Smooth muscle cell (in vitro differentiated cells): Measurements from ENCODE around the gene TSPEAR. TPM values are rescaled to one million over a fixed set of nuclear protein-coding genes. Genes with fewer than 3 reads are reported as not detected.
"Not testable (repeated sequence)": the region's sequence is repeated elsewhere in the genome, so short reads cannot be mapped to it uniquely, and the experiment has no call there.

Experiments used
- DNase-seq: peaks from one replicate; lab custom pipeline; 2025; ENCODE audit not compliant: unreplicated experiment; lab: John Stamatoyannopoulos, UW
- H2AFZ ChIP-seq: fragments of 200-600 bp; sonication (generic); 2 replicates; pipeline ENCODE4 v1.6.0; 2016; ENCODE audit warnings: antibody characterized with exemption, low read depth, mild to moderate bottlenecking
- H3F3A ChIP-seq: fragments of 200-600 bp; sonication (generic); 2 replicates; pipeline ENCODE4 v1.6.0; 2017; ENCODE audit warnings: antibody characterized with exemption, low read depth
- H3K27ac ChIP-seq: fragments of 200-600 bp; sonication (generic); 2 replicates; pipeline ENCODE4 v1.5.1; 2016; ENCODE audit warnings: low read depth, mild to moderate bottlenecking
- H3K27me3 ChIP-seq: fragments of 200-600 bp; sonication (generic); 2 replicates; pipeline ENCODE4 v1.6.1; 2016; ENCODE audit warnings: low read depth, mild to moderate bottlenecking
- H3K36me3 ChIP-seq: fragments of 200-600 bp; sonication (generic); 2 replicates; pipeline ENCODE4 v1.5.1; 2016; ENCODE audit warnings: low read depth
- H3K4me1 ChIP-seq: fragments of 200-600 bp; sonication (generic); 2 replicates; pipeline ENCODE4 v1.5.1; 2016; ENCODE audit warnings: low read depth
- H3K4me2 ChIP-seq: fragments of 200-600 bp; sonication (generic); 2 replicates; pipeline ENCODE4 v1.6.0; 2016; ENCODE audit warnings: mild to moderate bottlenecking
- H3K4me3 ChIP-seq: fragments of 200-600 bp; sonication (generic); 2 replicates; pipeline ENCODE4 v1.5.1; 2016; ENCODE audit warnings: mild to moderate bottlenecking
- H3K79me2 ChIP-seq: fragments of 200-600 bp; sonication (generic); 2 replicates; pipeline ENCODE4 v1.6.0; 2016; ENCODE audit warnings: low read depth, mild to moderate bottlenecking
- H3K9ac ChIP-seq: fragments of 200-600 bp; sonication (generic); 2 replicates; pipeline ENCODE4 v1.6.0; 2016; ENCODE audit warnings: low read depth
- H3K9me3 ChIP-seq: fragments of 200-600 bp; sonication (generic); replicated peaks from 2 replicates; pipeline ENCODE4 v1.5.1; 2016; ENCODE audit warnings: low read depth
- H4K20me1 ChIP-seq: fragments of 200-600 bp; sonication (generic); 2 replicates; pipeline ENCODE4 v1.6.0; 2016; ENCODE audit warnings: low read depth
- WGBS: methylation state at CpG from one replicate; pipeline ENCODE4 v1.1.7; 2016; ENCODE audit warnings: low lambda C conversion rate; 5-methylcytosine and 5-hydroxymethylcytosine counted together
- polyA plus RNA-seq: library from polyadenylated mRNA; unstranded; fragments of >200 nt; fragmentation: Nextera tagmentation; extraction: Ambion mirVana; gene quantifications from 2 replicates; pipeline ENCODE4 v1.2.1, GENCODE V29; 2016
- total RNA-seq: library from RNA; depleted of rRNA; stranded (reverse); fragments of >200 nt; gene quantifications from 2 replicates; pipeline ENCODE4 v1.2.3, GENCODE V29; 2014
- TF ChIP-seq, protein P1 (sequence below): fragments of 200-600 bp; sonication (generic); IDR thresholded peaks from 2 replicates; pipeline ENCODE4 v1.5.1; 2017; ENCODE audit warnings: borderline replicate concordance, mild to moderate bottlenecking, antibody characterized with exemption; ENCODE audit not compliant: insufficient read depth, poor library complexity, severe bottlenecking

TSPEAR gene
- total and polyA plus RNA-seq, 2 experiments from 2014 or later, result 0.71 TPM; not detected in 1

DNA sequence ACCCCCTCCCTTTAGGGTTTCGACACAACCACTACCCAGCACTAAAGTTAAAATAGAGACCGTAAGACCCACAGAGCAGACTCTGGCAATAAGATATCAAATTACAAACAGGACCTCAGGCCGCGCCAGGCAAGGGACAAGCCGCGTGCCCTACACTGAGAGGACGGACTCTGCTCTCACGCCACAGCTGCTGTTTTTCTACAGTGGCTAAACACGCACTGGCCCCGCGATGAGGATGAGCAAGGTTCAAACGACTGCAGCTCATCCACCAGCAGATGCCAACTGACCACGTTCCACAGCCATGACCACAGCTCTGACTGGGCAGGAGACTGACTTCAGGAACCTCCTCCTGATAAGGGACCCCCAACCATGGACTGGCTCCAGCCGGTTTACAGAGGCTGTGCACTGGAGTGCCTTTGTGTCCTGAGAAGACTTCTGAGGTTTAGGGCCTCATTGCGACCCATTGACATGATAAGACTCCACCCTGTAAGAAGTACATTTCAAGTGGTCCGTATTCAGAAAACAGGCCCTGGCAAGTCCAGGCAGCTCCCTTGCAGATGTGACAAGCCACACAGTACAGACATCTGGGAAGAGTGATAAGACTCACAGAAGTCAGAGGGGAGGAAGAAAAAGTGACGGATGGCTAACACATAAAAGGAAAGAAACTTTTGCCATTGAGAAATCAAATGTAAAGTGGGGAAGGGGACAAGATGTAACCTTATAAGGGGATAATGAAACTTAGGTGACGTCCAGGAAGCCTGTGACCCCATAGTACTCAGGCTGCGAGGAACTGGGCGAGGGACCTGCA lies 117.6 kb downstream of the TSPEAR start:
- Histone ChIP-seq H3K4me2 (peak overlapping the region; percentile 16), H2AFZ (peak overlapping the region; percentile 11), H4K20me1 (no peaks in the 10 kb centered on the region), H3K4me3 (no peak overlapping the region), H3K27ac (peak overlapping the region; percentile 57), H3K27me3 (no peaks in the 10 kb centered on the region), H3F3A (peaks cover 3% of the 10 kb centered on the region), H3K9me3 (no peaks in the 10 kb centered on the region), H3K9ac (peak overlapping the region; percentile 8), H3K4me1 (peaks cover 15% of the 10 kb centered on the region), H3K36me3 (no peaks in the 10 kb centered on the region), H3K79me2 (no peaks in the 10 kb centered on the region)
- TF ChIP-seq, protein P1, sequence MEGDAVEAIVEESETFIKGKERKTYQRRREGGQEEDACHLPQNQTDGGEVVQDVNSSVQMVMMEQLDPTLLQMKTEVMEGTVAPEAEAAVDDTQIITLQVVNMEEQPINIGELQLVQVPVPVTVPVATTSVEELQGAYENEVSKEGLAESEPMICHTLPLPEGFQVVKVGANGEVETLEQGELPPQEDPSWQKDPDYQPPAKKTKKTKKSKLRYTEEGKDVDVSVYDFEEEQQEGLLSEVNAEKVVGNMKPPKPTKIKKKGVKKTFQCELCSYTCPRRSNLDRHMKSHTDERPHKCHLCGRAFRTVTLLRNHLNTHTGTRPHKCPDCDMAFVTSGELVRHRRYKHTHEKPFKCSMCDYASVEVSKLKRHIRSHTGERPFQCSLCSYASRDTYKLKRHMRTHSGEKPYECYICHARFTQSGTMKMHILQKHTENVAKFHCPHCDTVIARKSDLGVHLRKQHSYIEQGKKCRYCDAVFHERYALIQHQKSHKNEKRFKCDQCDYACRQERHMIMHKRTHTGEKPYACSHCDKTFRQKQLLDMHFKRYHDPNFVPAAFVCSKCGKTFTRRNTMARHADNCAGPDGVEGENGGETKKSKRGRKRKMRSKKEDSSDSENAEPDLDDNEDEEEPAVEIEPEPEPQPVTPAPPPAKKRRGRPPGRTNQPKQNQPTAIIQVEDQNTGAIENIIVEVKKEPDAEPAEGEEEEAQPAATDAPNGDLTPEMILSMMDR, result no peak
- DNase-seq, result no peak
- 36% methylated on average over 20 of the region's 20 CpGs for WGBS

- H4K20me1 ChIP-seq, result no peaks in the 10 kb centered on the region
- no peak within 1 kb of the TSS for H3K9ac ChIP-seq
- H3K27ac ChIP-seq, result peak within 1 kb of the TSS; percentile 57
- H3K27me3 ChIP-seq, result no peaks in the 10 kb centered on the region
- WGBS, result 88% methylated on average over 33 of the region's 33 CpGs
- H3K4me1 ChIP-seq, result peaks cover 12% of the 10 kb centered on the region
- H3K4me2 ChIP-seq, result peak within 1 kb of the TSS; percentile 16
- H2AFZ ChIP-seq, result peak within 1 kb of the TSS; percentile 11
- DNase-seq, result no peak
- H3K9me3 ChIP-seq, result no peaks in the 10 kb centered on the region
- H3K79me2 ChIP-seq, result no peaks in the 10 kb centered on the region
- H3K36me3 ChIP-seq, result no peaks in the 10 kb centered on the region
- TF ChIP-seq, protein P1, result no peak
- no peak within 1 kb of the TSS for H3K4me3 ChIP-seq
- peaks cover 3% of the 10 kb centered on the region for H3F3A ChIP-seq
These were observed 118.7 kb downstream of the TSPEAR start, which contains the start of gene KRTAP10-6 for GRCh38 chr21:44592446-44593311. KRTAP10-6 (minus strand) TSS chr21:44592505; CDS start chr21:44592484, 21 bp downstream.

DNA sequence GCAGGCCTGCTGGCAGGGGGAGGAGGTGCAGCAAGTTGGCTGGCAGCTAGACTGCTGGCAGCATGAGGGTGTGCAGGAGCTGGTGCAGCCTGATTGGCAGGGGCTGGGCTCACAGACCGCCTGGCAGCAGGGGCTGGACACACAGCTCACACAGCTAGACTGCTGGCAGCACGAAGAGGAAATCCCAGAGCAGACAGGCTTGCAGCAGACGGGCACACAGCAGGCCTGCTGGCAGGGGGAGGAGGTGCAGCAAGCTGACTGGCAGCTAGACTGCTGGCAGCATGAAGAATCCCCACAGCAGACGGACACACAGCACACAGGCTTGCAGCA lies 119.6 kb downstream of the TSPEAR start:
- H3K9ac ChIP-seq, DNase-seq, H3K4me2 ChIP-seq, H3K36me3 ChIP-seq, H3K27ac ChIP-seq, H3K79me2 ChIP-seq, H3K9me3 ChIP-seq, H3K4me3 ChIP-seq, H3K4me1 ChIP-seq, H3K27me3 ChIP-seq, H3F3A ChIP-seq, H4K20me1 ChIP-seq, H2AFZ ChIP-seq: not testable (repeated sequence)
- 90% methylated on average over 4 of the region's 4 CpGs for WGBS

DNA sequence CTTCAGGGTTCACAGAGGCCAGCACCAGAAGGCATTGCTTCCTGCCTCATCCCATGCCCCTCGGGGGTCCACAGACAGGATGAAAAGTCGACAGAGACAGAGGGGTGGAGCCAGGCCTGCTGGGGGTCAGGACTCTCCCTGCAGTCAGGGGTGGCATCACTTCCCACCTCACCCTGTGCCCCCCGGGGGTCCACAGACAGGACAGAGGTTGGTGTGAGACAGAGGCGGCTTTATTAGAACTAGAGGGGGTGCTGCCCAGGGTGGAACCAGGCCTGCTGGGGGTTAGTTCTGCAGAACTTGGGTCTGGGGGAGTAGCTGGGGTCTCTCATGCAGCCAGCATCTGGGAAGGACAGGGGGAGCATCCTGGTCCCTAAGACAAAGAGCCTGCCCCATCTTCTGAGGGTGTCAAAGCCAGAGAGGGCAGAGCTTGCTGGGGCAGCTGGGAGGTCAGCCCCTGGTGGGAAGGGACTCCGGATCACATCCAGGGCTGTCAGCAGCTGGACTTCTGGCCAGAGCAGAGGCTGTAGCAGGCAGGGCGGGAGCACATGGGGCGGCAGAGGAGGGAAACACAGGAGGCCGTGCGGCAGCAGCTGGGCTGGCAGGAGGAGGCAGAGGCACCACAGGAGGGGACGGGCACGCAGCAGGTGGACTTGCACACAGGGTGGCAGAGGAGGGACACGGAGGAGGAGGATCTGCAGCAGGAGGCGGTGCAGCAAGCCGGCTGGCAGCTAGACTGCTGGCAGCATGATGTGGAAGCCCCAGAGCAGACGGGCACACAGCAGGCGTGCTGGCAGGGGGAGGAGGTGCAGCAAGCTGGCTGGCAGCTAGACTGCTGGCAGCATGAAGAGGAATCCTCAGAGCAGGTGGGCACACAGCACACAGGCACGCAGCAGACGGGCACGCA lies 120.2 kb downstream of the TSPEAR start:
- not testable (repeated sequence) for H4K20me1 ChIP-seq, H2AFZ ChIP-seq, H3K79me2 ChIP-seq, H3F3A ChIP-seq, DNase-seq, H3K27ac ChIP-seq, H3K4me3 ChIP-seq, H3K27me3 ChIP-seq, H3K4me1 ChIP-seq, H3K4me2 ChIP-seq, H3K36me3 ChIP-seq, H3K9me3 ChIP-seq, H3K9ac ChIP-seq
- 89% methylated on average over 14 of the region's 19 CpGs for WGBS
